Smooth muscle cell of the brain vasculature (primary cell): ENCODE data around the gene PALD1.

Experiments used
- DNase-seq: peaks from one replicate; pipeline ENCODE4 v3.0.0-alpha.2; 2012; ENCODE audit warnings: low read depth, low spot score

Gene PALD1

GRCh38 chr10:70504521-70505358 lies 26.2 kb downstream of the PALD1 start:
- DNase-seq, result no peak

DNA sequence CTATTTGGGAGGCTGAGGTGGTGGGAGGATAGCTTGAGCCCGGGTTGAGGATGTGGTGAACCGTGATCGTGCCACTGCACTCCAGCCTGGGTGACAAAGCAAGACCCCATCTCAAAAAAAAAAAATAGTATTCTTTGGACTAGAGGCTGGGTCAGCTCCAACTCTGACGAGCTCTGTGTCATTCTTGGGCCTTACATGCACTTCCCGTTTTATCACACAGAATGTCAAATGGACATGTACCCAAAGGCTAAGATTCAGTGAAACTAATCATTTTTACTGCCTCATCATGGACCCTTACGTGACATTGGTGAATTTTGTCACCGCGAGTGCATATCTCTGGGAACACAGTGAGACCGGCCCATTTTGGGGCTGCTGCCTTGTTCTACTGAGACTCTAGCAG lies 27.3 kb downstream of the PALD1 start:
- DNase-seq, result no peak

- DNase-seq, result no peak
Measured at GRCh38 chr10:70507966-70508365, 29.4 kb downstream of the PALD1 start.

DNA sequence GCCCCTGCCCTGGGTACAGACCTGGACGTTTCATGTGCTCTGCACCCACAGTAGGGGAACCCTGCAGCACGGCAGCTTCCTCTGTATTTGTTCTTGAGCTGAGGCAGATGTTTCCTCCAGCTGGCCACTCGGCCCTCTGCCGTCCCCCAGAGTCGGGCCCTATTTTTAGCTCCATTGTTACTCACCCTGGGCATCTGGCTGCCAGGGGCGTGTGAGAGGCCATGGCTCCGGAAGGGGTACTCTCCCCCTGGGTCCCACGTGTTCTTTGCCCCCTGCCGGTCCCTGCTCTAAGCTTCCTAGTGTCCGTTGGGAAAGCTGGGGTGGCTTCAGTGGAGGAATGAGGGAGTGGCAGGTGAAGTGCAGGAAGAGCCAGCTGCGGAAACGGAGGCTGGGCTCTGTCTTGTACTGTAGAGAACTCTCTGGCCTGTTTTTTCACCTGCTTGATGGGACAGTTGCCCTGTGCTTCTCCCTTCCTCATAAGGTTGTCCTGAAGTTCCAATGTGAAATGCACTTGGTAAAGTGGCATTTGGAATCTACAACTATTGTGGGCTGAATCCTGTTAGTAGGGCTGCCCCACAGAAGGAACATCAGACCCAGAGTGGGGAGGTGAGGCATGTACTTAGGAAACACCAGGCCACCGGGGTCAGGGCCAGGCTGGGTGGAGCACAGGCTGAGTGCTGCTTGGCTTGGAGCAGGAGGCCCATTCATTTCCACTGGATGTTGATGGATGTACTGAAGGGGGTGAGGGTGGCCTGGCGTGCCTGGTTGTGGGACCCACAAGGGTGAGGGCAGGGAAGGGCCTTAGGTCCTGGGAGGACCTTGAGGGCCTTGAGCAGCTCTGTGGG lies 30.6 kb downstream of the PALD1 start:
- peak; percentile 31 for DNase-seq

GRCh38 chr10:70509757-70510147 lies 31.2 kb downstream of the PALD1 start:
- no peak for DNase-seq

- no peak for DNase-seq
Measured at GRCh38 chr10:70510453-70510852, 31.9 kb downstream of the PALD1 start.

DNA sequence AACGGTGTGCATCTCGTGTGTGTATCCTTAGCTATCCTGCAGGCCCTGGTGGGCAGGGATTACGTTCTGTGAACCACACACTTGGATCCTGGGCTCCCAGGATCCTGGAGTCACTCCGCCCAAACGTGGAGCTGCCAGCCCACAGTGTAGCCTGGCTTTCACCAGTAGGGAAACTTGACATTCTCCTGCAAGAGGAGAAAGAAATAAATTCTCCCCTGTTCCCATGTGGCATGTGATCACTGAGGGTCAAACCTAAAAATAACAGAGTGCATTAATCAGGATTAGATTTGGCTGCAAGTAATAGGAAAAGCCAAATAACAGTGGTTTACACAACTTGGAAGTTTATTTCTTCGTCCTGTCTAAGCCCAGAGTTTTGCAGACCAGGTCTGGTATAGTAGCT lies 32.3 kb downstream of the PALD1 start:
- no peak for DNase-seq

DNA sequence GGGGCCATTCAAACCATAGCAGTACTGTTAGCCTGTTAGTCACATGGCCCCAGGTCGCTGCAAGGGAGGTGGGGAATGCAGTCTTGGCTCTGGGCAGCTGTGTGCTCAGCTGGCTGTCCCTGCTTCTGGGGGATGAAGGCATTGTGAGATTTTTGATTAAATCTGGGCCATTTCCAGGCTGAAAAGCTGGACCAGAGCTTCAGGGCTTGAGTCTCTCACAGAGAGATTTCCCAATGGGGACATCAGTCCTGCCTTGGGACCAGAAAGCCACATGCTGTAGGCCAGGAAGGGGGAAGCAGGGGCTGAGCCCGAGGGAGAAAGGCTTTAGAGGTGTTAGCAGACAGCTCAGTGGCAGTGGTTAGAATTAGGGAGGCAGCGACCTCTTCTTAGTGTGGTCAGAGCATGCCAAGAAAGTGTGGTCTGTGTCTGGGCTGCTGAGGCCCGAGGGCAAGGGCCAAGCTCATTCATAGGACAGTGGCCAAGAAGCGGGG lies 33.6 kb downstream of the PALD1 start:
- DNase-seq, result no peak

DNA sequence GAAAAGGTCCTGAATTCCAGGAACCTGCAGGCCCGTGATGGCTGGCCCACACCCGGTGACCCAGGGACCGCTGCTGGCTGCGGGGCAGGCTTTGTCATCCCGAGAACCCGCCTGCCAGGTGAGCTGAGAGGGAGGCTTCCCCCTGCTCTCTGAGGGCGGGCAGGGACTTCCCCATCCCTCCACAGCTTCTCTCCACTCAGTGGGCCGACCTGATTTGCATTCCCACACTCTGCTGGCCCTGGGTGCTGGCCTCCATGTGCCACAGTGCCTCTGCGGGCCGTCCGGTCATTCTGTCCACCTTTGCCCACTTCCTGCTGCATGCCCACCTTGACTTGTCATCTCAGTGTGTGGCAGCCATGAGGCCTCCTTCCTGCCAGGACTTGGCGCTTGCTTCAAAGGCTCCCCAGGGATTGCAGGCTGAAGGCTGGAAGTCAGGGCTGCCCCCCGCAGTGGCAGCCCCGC lies 35.3 kb downstream of the PALD1 start:
- DNase-seq, result no peak

GRCh38 chr10:70514591-70514990 lies 36.0 kb downstream of the PALD1 start:
- no peak for DNase-seq

GRCh38 chr10:70515035-70515667 lies 36.6 kb downstream of the PALD1 start:
- no peak for DNase-seq

GRCh38 chr10:70518695-70519094 lies 40.1 kb downstream of the PALD1 start:
- DNase-seq, result no peak

- no peak for DNase-seq
Measured at GRCh38 chr10:70523057-70523456, 44.5 kb downstream of the PALD1 start.

- DNase-seq, result no peak
Measured at GRCh38 chr10:70523549-70523948, 45.0 kb downstream of the PALD1 start.

DNA sequence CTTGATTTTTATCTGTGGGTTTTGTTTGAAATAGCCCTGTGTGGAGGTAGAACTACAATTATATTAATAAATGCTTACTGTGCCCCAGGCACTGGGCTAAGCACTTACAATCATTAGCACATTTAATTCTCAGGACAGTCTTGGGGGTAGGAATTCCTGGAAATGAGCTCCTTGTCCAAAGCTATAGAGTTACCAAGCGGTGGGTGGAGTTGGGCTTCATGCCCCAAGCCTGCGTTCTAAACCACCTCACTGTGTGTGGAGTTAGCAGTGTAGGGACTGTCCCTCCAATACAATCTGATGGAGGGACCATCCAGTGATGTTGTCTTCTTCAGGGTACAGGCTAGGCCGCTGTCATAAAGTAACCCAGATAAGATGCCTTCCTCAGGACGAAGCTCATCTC lies 49.7 kb downstream of the PALD1 start:
- no peak for DNase-seq

- no peak for DNase-seq
Measured at GRCh38 chr10:70528741-70529362, 50.3 kb downstream of the PALD1 start.

DNA sequence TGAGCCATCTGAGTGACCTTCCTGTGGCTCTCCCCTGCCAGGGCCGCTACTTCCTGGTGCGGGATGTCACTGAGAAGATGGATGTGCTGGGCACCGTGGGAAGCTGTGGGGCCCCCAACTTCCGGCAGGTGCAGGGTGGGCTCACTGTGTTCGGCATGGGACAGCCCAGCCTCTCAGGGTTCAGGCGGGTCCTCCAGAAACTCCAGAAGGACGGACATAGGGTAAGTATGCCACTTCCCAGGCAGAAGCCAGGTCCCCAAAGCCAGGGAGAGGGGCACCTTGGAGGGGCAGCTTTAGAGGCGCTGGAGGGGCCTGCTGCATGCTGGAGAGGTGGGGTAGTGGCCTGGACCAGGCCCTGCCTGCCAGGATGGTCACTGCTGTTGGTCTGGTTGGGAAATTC lies 51.3 kb downstream of the PALD1 start:
- no peak for DNase-seq

GRCh38 chr10:70530315-70530714 lies 51.7 kb downstream of the PALD1 start:
- no peak for DNase-seq

DNA sequence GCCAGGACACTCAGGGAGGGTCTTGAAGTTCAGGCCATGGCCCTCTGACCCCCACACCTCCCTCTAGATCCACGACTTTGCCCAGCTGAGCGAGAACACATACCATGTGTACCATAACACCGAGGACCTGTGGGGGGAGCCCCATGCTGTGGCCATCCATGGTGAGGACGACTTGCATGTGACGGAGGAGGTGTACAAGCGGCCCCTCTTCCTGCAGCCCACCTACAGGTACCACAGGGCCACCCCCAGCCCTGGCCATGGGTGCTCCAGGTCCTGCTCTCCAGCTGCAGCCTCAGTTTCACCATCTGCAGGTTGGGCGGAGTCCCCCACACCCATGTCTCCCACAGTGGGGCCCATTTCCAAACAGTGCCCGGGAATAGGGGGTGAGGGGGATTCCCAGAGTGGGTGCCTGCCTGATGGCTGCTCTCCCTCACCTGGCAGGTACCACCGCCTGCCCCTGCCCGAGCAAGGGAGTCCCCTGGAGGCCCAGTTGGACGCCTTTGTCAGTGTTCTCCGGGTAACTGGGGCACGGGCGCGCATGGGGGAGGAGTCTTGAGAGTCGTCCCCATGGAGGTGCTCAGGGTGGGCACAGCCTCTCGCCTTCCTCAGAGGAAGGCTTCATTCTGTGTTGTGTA lies 54.1 kb downstream of the PALD1 start:
- no peak for DNase-seq

DNA sequence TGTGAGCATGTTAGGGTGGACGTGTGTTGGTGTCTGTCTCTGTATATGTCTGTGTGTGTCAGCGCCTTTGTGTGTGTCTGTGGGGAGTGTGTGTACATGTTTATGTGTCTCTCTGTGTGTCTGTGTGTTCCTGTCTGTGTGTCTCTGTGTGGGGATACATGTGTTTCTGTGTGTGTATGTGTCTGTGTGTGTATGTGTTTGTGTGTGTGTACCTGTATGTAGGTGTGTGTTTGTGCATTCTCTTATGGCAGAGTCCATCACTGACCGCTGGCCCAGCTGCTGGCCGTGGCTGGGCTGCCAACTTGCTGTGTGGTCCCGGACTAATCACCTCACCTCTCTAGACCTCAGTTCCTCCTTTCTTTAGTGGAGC lies 54.6 kb downstream of the PALD1 start:
- no peak for DNase-seq

DNA sequence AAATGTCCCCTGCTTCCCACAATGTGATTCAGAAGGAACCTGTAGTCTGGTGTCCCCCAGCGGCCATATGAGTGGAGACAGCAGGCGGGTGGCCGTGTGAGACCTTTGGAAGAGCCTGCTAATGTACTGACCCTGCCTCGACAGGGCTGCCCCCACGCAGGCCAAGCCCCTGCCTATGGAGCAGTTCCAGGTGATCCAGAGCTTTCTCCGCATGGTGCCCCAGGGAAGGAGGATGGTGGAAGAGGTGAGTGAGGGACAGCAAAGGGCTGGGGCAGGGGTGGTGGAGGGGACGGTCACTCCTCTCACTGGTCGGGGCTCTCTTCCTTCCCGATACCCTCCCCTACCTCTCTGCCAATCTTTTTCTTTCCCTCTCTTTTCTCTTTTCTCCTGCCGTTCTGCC lies 55.7 kb downstream of the PALD1 start:
- DNase-seq, result no peak
